ENCODE measurements around the gene TBC1D14.

The TBC1D14 gene

DNA sequence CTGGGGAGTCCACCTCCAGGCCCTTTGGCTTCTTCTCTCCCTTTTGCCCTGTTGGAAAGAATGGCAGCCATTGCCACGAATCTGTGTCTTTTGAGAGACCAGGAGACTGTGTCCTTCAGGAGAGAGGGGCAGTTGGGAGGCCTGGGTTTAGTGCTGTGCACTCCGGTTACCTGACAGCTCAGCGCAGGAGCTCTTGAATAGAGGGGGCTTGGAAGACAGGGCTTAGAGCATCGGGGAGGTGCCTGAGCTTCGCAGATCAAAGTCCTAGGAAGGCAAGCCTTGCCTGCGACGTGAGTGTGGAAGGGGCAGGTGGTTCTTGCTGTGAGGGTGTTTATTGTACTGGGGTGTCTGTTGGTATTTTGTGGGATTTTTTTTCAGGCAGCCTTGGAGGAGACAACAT is 91.6 kb downstream of the TBC1D14 start:
- no peak for DNase-seq (ENCODE audit: low read depth)

- no peak for DNase-seq (ENCODE audit: low read depth)
Measured at GRCh38 chr4:7002336-7002735, 92.7 kb downstream of the TBC1D14 start.

DNA sequence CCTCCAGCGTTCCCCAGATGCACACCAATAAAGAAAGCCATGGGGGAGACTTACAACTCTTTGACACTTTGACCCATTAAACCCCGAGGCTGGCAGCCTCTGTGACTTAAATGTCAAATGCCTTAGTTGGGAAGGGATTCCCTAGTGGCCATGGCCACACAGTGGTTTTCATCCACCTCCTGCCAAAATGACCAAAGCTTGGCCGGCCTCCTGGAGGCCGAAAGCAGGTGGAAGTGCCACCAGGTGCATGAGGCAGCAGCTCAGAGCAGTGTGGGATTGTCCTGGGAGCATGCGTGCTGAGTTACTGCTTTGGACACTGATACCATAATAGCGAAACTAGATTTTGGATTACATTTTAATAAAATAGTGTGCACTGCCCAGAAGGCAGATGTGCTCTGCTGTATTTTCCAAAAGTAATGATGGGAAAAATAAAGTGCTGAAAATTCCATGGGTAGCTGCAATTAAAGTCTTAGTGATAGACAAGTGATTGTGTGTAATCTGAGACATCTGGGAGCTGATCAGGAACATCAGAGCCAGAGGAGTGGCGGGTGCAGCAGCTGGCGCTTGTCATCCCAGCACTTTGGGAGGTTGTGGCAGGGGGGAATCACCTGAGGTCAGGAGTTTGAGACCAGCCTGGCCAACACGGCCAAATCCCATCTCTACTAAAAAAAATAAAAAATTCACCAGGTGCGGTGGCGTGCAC is 93.7 kb downstream of the TBC1D14 start:
- no peak for DNase-seq (ENCODE audit: low read depth)

- DNase-seq (ENCODE audit: low read depth), result no peak
Measured at GRCh38 chr4:7003879-7004240, 94.2 kb downstream of the TBC1D14 start.

GRCh38 chr4:7004331-7004730 is 94.7 kb downstream of the TBC1D14 start:
- no peak for DNase-seq (ENCODE audit: low read depth)

GRCh38 chr4:7005571-7005970 is 95.9 kb downstream of the TBC1D14 start:
- DNase-seq (ENCODE audit: low read depth), result no peak

GRCh38 chr4:7006411-7006810 is 96.8 kb downstream of the TBC1D14 start:
- no peak for DNase-seq (ENCODE audit: low read depth)

- DNase-seq (ENCODE audit: low read depth), result no peak
Measured at GRCh38 chr4:7007142-7007907, 97.7 kb downstream of the TBC1D14 start.

DNA sequence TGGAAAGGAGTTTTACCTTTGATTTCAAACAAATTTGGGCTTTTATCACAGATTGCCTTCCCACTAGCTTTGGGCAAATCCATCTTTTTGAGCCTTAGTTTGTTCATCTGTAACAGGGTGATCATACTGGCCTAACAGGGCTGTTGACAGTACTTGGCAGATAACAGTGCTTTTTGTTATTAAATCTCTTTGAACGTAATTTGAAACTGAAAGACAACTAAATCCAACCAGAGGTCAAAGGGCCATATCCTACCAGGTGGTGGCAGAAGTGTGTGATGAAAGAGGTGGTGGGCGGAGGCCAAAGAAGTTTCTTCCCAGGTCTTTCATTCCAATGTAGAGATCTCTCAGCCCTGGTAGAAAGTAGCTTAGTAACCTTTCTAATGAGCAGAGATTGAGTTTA is 98.3 kb downstream of the TBC1D14 start:
- no peak for DNase-seq (ENCODE audit: low read depth)

- no peak for DNase-seq (ENCODE audit: low read depth)
Measured at GRCh38 chr4:7009564-7009963, 99.9 kb downstream of the TBC1D14 start.

- DNase-seq (ENCODE audit: low read depth), result no peak
Measured at GRCh38 chr4:7013175-7013574, 103.5 kb downstream of the TBC1D14 start.

- no peak for DNase-seq (ENCODE audit: low read depth)
Measured at GRCh38 chr4:7014815-7015214, 105.2 kb downstream of the TBC1D14 start.

- DNase-seq (ENCODE audit: low read depth), result no peak
Measured at GRCh38 chr4:7015383-7016035, 105.9 kb downstream of the TBC1D14 start.

- DNase-seq (ENCODE audit: low read depth), result no peak
Measured at GRCh38 chr4:7016086-7016485, 106.5 kb downstream of the TBC1D14 start.

- DNase-seq (ENCODE audit: low read depth), result no peak
Measured at GRCh38 chr4:7016512-7016911, 106.9 kb downstream of the TBC1D14 start.

GRCh38 chr4:7017446-7018048 is 107.9 kb downstream of the TBC1D14 start:
- DNase-seq (ENCODE audit: low read depth), result no peak

DNA sequence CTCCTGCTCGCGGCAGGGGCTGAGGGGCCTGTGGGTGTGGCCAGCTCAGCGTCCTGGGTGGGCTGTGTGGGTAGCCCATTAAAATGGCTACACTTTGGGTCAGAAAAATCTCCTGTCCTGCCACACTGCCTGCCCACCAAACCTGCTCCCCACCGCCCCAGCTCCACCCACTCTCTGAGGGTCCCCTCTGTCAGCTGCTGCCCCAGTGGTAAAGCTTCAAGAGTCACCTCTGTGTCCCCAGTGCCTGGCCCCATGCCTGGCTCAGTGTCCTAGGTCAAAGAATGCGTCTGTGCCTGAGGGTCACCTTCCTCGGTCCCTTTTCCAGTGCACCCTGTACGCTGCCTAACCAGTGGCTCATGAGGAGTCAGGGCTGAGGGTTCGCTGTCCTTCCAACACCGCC is 108.7 kb downstream of the TBC1D14 start:
- no peak for DNase-seq (ENCODE audit: low read depth)

GRCh38 chr4:7019367-7019766 is 109.7 kb downstream of the TBC1D14 start:
- no peak for DNase-seq (ENCODE audit: low read depth)

- DNase-seq (ENCODE audit: low read depth), result no peak
Measured at GRCh38 chr4:7020290-7020689, 110.7 kb downstream of the TBC1D14 start.

GRCh38 chr4:7020856-7021255 is 111.2 kb downstream of the TBC1D14 start:
- DNase-seq (ENCODE audit: low read depth), result no peak

GRCh38 chr4:7021355-7021754 is 111.7 kb downstream of the TBC1D14 start:
- DNase-seq (ENCODE audit: low read depth), result no peak

- DNase-seq (ENCODE audit: low read depth), result no peak
Measured at GRCh38 chr4:7021930-7022664, 112.5 kb downstream of the TBC1D14 start.

Data from activated gamma-delta T cell treated with anti-CD3 and anti-CD28 coated beads, Interleukin-2, amount 50 U/mL, for 16 hours (primary cell).